K562 (cell line): ENCODE results near the gene ARHGAP26. TPM values are rescaled to one million over a fixed set of nuclear protein-coding genes. Genes with fewer than 3 reads are reported as not detected.

Experiments
- ASH1L ChIP-seq: fragments of 450-650 bp; IDR thresholded peaks from 2 replicates; pipeline ENCODE4 v1.6.1; 2018; ENCODE audit warnings: borderline replicate concordance, mild to moderate bottlenecking, low read depth; ENCODE audit not compliant: partially characterized antibody
- BHLHE40 ChIP-seq: IDR thresholded peaks from 2 replicates; pipeline ENCODE4 v1.6.1; 2011; ENCODE audit warnings: low read length, improper control_type of control experiment
- CBFA2T3 ChIP-seq: fragments of 450-650 bp; IDR thresholded peaks from 2 replicates; pipeline ENCODE4 v1.6.1; 2017
- CBX5 ChIP-seq: IDR thresholded peaks from 2 replicates; pipeline ENCODE4 v1.6.1; 2014; ENCODE audit warnings: low read depth, borderline replicate concordance
- DMBX1 ChIP-seq: fragments of 250-450 bp; sonication (Bioruptor Pico); IDR thresholded peaks from 2 replicates; pipeline ENCODE4 v1.8.0; 2022; ENCODE audit warnings: inconsistent platforms, mild to moderate bottlenecking, moderate library complexity, borderline replicate concordance
- FOXA3 ChIP-seq, 2 experiments: fragments of 450-650 bp in 1 of 2; sonication (generic) in 1 of 2; formaldehyde crosslinking; IDR thresholded peaks in 1 of 2; conservative IDR thresholded peaks in 1 of 2; 2 replicates each; pipeline versions ENCODE4 v1.4.0 to v1.8.0; 2020 to 2022; ENCODE audit warnings: mild to moderate bottlenecking in 2 of 2, missing genetic modification reagents in 1 of 2
- MAFF ChIP-seq: IDR thresholded peaks from 2 replicates; pipeline ENCODE4 v1.6.1; 2012; ENCODE audit warnings: low read length, improper control_type of control experiment
- MYC ChIP-seq, 2 experiments: fragments of 250-450 bp in 1 of 2; sonication (Bioruptor Pico) in 1 of 2; IDR thresholded peaks; 2 replicates each; pipeline versions ENCODE4 v1.5.1 to v1.6.1; 2012 to 2021; ENCODE audit warnings: low read depth in 2 of 2, borderline replicate concordance in 1 of 2, improper control_type of control experiment in 1 of 2, low read length in 1 of 2, mild to moderate bottlenecking in 1 of 2, moderate library complexity in 1 of 2
- POLR3A ChIP-seq: IDR thresholded peaks from 2 replicates; pipeline ENCODE4 v1.6.1; 2011; ENCODE audit warnings: borderline replicate concordance, mild to moderate bottlenecking, moderate library complexity; ENCODE audit not compliant: insufficient read length, insufficient read depth; ENCODE audit errors: extremely low read depth
- PRDM10 ChIP-seq: fragments of 450-650 bp; IDR thresholded peaks from 2 replicates; pipeline ENCODE4 v1.6.1; 2018; ENCODE audit not compliant: partially characterized antibody
- RNF2 ChIP-seq: sonication (generic); IDR thresholded peaks from 2 replicates; pipeline ENCODE4 v1.6.1; 2016
- SMARCE1 ChIP-seq: fragments of 450-650 bp; IDR thresholded peaks from 2 replicates; pipeline ENCODE4 v1.7.1; 2016; ENCODE audit warnings: mild to moderate bottlenecking
- TCFL5 ChIP-seq: fragments of 250-450 bp; sonication (Bioruptor Pico); conservative IDR thresholded peaks from 2 replicates; pipeline ENCODE4 v1.6.1; 2021; ENCODE audit warnings: mild to moderate bottlenecking, moderate library complexity, matching md5 sums
- VEZF1 ChIP-seq: fragments of 200-800 bp; sonication (Bioruptor generic); IDR thresholded peaks from 2 replicates; pipeline ENCODE4 v1.6.1; 2017; ENCODE audit warnings: missing genetic modification characterization, missing compliant biosample characterization
- ZNF431 ChIP-seq: sonication (generic); formaldehyde crosslinking; IDR thresholded peaks from 2 replicates; pipeline ENCODE4 v1.8.0; 2022; ENCODE audit warnings: mild to moderate bottlenecking, missing genetic modification reagents
- polyA plus RNA-seq, 8 experiments: library from polyadenylated mRNA; depleted of rRNA in 4 of 8; stranded (reverse) in 5 of 8; unstranded in 3 of 8; fragments of >200 nt; fragmentation: Nextera tagmentation in 2 of 8; fragmentation: Illumina TruSeq in 1 of 8; extraction: Ambion mirVana in 2 of 8; extraction: Trizol in 1 of 8; gene quantifications; 2 replicates each; pipeline versions ENCODE4 v1.2.1 to v1.2.3, GENCODE V29; 2011 to 2014; ENCODE audit warnings: inconsistent platforms in 1 of 8, missing spikeins in 1 of 8
- total RNA-seq, 7 experiments: library from RNA; depleted of rRNA in 6 of 7; stranded (reverse); fragments of >200 nt in 6 of 7; fragmentation: Illumina TruSeq in 2 of 7; extraction: Trizol in 2 of 7; gene quantifications; 2 replicates each; pipeline versions ENCODE4 v1.2.1 to v1.2.3, GENCODE V29; 2011 to 2021; ENCODE audit warnings: low replicate concordance in 1 of 7
- TF ChIP-seq, protein P1 (sequence below): IDR thresholded peaks from 2 replicates; pipeline ENCODE4 v1.6.1; 2014; ENCODE audit warnings: antibody characterized with exemption
- TF ChIP-seq, protein P2 (sequence below), 2 experiments: fragments of 450-650 bp in 1 of 2; IDR thresholded peaks; 2 replicates each; pipeline ENCODE4 v1.6.1; 2011 to 2017; ENCODE audit warnings: low read depth in 2 of 2, antibody characterized with exemption in 1 of 2, borderline replicate concordance in 1 of 2, low read length in 1 of 2, mild to moderate bottlenecking in 1 of 2, mixed read lengths in 1 of 2; ENCODE audit not compliant: control insufficient read depth in 1 of 2

The ARHGAP26 gene
- total and polyA plus RNA-seq, 9 of the 15 experiments (the other 6 are each of a cell fraction or from before 2014, with no cell fraction given), result 0.13 to 1.1 (median 0.55) TPM

- no peak for TF ChIP-seq PRDM10
- peak; percentile 57; the same call in 1 of the 2 replicates for TF ChIP-seq MAFF
- 0 out of 2 replicates have a peak, but pooled peaks have one; percentile 6 for TF ChIP-seq TCFL5 (CRISPR knock-in tag)
- TF ChIP-seq, protein P1, sequence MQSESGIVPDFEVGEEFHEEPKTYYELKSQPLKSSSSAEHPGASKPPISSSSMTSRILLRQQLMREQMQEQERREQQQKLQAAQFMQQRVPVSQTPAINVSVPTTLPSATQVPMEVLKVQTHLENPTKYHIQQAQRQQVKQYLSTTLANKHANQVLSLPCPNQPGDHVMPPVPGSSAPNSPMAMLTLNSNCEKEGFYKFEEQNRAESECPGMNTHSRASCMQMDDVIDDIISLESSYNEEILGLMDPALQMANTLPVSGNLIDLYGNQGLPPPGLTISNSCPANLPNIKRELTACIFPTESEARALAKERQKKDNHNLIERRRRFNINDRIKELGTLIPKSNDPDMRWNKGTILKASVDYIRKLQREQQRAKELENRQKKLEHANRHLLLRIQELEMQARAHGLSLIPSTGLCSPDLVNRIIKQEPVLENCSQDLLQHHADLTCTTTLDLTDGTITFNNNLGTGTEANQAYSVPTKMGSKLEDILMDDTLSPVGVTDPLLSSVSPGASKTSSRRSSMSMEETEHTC, result peak; percentile 25; the same call in 1 of the 2 replicates
- TF ChIP-seq BHLHE40, result 0 out of 2 replicates have a peak, but pooled peaks have one; percentile 24
- peak; percentile 96 for TF ChIP-seq MYC (IDR thresholded peaks at IDR 0.05; ENCODE audit: low read depth, low read length)
- peak; percentile 73; the same call in 1 of the 2 replicates for TF ChIP-seq MYC (CRISPR knock-in tag; IDR thresholded peaks at IDR 0.05; ENCODE audit: borderline replicate concordance, low read depth)
- 0 out of 4 replicates have a peak, but pooled peaks of 1 of the 2 experiments have one; percentile 27 for TF ChIP-seq FOXA3 (CRISPR knock-in tag; conservative IDR thresholded peaks at IDR 0.05 in 1 of 2, IDR thresholded peaks at IDR 0.05 in 1 of 2)
- TF ChIP-seq SMARCE1, result 0 out of 2 replicates have a peak, but pooled peaks have one; percentile 55
- TF ChIP-seq DMBX1 (CRISPR knock-in tag), result peak; percentile 92
- TF ChIP-seq RNF2, result peak; percentile 51; the same call in 1 of the 2 replicates
- TF ChIP-seq ZNF431 (CRISPR knock-in tag), result peak; percentile 34; the same call in 1 of the 2 replicates
- TF ChIP-seq, protein P2, sequence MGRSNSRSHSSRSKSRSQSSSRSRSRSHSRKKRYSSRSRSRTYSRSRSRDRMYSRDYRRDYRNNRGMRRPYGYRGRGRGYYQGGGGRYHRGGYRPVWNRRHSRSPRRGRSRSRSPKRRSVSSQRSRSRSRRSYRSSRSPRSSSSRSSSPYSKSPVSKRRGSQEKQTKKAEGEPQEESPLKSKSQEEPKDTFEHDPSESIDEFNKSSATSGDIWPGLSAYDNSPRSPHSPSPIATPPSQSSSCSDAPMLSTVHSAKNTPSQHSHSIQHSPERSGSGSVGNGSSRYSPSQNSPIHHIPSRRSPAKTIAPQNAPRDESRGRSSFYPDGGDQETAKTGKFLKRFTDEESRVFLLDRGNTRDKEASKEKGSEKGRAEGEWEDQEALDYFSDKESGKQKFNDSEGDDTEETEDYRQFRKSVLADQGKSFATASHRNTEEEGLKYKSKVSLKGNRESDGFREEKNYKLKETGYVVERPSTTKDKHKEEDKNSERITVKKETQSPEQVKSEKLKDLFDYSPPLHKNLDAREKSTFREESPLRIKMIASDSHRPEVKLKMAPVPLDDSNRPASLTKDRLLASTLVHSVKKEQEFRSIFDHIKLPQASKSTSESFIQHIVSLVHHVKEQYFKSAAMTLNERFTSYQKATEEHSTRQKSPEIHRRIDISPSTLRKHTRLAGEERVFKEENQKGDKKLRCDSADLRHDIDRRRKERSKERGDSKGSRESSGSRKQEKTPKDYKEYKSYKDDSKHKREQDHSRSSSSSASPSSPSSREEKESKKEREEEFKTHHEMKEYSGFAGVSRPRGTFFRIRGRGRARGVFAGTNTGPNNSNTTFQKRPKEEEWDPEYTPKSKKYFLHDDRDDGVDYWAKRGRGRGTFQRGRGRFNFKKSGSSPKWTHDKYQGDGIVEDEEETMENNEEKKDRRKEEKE (IDR thresholded peaks at IDR 0.05; ENCODE audit: borderline replicate concordance in 1 of 2, control insufficient read depth in 1 of 2, low read depth in 2 of 2, low read length in 1 of 2), result no peak
- 0 out of 2 replicates have a peak, but pooled peaks have one; percentile 18 for TF ChIP-seq VEZF1 (CRISPR knock-in tag)
- peak; percentile 39 for TF ChIP-seq CBX5
- TF ChIP-seq POLR3A, result no peak
- TF ChIP-seq ASH1L, result peak; percentile 54
- peak; percentile 60 for TF ChIP-seq CBFA2T3
These were observed 449.5 kb downstream of the ARHGAP26 start (continued) for GRCh38 chr5:143219696-143220095.
